HG02973 (cell line): Measurements from ENCODE around the gene PPT1.

Source experiments
- ATAC-seq: cut with Tn5 transposase; IDR thresholded peaks from one replicate; pipeline ENCODE4 v1.9.1; 2021; ENCODE audit warnings: moderate library complexity; ENCODE audit not compliant: unreplicated experiment

The PPT1 gene

GRCh38 chr1:40096977-40097782 is at the start of gene PPT1:
Gene PPT1, minus strand, starts transcription at chr1:40097252. Its CDS starts 14 bp downstream, at chr1:40097238.
- no peak for ATAC-seq

DNA sequence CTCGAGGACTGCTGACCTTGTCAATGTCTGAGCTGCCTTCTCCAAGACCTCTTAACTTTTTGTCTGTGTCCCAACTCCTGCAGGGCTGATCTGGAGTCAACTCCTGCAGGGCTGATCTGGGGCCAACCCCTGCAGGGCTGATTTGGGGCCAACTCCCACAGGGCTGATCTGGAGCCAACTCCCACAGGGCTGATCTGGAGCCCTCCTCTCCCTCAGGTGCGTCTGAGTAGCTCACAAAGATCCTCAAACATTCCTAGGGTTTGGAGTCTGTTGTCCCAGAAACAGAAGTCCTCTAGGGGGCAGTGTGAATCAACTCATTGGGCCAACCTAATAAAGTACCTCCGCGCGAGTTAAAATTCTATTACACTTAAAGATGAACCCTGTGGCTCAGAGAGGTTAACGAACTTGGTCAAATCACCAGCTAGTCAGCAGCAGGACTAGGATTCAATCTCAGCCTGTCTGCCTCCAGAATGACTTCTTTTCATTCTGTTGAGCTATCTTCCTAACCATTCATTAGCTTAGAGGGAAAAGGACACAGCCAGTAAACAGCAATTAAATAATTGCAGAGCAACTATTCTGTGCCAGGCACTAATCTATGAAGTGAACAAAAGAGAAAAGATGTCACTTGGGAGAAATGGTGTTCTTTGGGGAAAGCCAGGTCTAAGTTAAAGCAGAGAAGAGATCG is 47.0 kb upstream of the PPT1 start:
- no peak for ATAC-seq

- no peak for ATAC-seq
These were observed 45.0 kb upstream of the PPT1 start for GRCh38 chr1:40141878-40142535.

- ATAC-seq, result no peak
These were observed 43.3 kb upstream of the PPT1 start for GRCh38 chr1:40140211-40140973.

GRCh38 chr1:40133839-40134238 is 36.8 kb upstream of the PPT1 start:
- no peak for ATAC-seq

GRCh38 chr1:40133312-40133665 is 36.2 kb upstream of the PPT1 start:
- ATAC-seq, result no peak

- no peak for ATAC-seq
These were observed 35.6 kb upstream of the PPT1 start for GRCh38 chr1:40132383-40133311.

GRCh38 chr1:40130892-40131291 is 33.8 kb upstream of the PPT1 start:
- no peak for ATAC-seq

DNA sequence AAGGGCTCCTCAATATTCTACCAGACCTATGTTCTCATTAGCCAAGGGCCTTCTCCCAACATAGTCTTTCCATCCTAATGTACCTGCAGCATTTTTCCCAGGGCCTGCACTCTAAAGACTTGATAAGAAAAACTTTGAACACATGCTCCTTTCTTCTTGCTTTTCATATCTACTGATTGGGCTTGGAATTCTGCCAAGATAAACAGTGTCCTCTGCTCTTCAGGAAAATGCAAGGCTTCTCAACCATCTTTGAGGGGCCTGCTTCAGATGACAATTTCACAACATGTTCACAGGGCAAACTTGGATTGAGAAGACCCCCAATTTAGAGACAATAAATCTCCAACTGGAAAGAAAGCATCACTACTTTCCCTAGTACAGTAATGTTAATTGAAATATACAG is 25.8 kb upstream of the PPT1 start:
- ATAC-seq, result no peak

- no peak for ATAC-seq
These were observed 23.1 kb upstream of the PPT1 start for GRCh38 chr1:40120128-40120527.

DNA sequence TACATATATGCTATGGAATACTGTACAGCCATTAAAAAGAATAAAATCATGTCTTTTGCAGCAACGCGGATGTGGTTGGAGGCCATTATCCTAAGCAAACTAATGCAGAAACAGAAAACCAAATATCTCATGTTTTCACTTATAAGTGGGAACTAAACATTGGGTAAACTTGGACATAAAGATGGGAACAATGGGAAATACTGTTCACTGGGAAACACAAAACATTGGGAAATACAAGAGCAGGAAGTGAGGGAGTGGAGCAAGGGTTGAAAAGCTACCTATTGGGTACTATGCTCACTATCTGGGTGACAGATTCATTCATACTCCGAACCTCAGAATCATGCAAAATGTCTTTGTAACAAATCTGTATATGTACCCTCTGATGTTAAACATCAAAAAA is 17.3 kb upstream of the PPT1 start:
- ATAC-seq, result no peak

DNA sequence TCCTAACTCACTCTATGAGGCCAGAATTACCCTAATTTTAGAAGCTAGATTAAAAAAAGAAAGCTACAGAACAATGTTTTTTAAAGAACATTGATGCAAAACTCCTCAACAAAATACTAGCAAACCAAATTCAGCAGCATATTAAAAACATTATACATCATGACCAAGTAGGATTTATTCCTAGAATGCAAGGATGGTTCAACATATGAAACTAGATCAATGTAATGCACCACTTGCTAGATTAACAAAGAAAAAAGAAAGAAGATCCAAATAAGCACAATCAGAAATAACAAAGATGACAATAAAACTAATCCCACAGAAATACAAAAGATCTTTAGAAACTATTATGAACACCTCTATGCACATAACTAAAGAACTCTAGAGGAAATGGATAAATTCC is 13.3 kb upstream of the PPT1 start:
- ATAC-seq, result no peak

DNA sequence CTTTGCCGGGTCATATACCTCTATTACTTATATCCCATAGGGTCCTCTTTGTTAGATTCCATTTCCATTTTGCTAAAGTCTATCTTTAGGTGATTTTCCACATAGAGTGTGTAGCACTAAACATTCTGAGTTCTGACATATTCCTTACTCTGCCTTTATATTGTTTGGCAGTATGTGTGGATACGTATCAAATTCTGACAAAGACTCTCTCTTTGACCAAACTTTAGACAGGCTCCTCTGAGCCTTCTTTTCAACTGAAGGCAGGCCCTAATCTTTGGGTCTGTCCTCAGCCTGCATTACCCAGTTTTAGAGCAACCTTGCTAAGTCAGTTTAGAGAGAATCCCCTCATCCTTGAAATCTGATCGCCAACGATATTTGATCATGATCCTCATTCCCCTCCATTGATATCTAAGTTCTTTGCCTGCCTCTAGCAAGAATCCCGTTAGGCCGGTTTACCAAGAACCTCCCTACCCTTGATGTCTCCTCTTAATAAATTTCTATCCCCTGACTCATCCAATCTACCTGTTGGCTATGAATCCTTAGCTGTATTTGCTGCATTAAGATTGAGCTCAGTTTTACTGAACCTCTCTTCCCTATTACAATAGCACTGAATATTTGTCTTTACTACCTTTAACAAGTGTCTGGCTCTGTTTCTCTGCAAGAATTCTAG is 10.4 kb upstream of the PPT1 start:
- ATAC-seq, result no peak

- ATAC-seq, result no peak
These were observed 8.0 kb upstream of the PPT1 start for GRCh38 chr1:40105028-40105427.

DNA sequence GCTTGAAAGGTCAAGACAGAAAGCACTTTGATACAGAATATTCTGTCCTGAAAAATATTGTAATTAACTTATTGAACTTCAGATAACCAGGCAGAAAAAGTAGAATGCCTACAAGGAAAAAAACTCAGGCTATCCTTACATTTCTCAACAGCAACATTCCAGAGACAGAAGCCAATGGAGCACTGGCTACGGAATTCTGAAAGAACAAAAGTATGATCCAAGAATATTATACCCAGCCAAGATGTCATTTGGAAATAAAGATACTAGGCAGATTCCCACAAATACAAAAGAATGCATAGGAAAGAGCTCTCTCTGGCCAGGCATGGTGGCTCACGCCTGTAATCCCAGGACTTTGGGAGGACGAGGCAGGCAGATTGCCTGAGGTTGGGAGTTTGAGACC is 5.8 kb upstream of the PPT1 start:
- ATAC-seq, result no peak

- ATAC-seq, result no peak
These were observed 5.0 kb upstream of the PPT1 start for GRCh38 chr1:40102038-40102437.

DNA sequence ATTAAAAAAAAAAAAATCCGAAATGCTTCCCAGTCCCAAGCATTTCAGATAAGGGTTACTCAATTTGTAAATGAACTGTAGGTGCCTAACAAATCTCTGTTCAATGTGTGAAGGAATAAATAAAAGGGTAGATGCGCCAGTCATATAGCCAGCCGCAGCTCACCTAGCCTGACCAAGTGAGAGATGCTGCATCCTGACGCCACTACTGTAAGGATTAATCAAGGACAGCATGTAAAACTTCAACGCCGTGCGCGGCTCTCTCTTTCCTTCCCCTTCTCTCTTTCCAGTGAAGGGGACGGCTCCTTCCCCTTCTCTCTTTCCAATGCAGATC is 441 bp downstream of the PPT1 start:
- ATAC-seq, result no peak

DNA sequence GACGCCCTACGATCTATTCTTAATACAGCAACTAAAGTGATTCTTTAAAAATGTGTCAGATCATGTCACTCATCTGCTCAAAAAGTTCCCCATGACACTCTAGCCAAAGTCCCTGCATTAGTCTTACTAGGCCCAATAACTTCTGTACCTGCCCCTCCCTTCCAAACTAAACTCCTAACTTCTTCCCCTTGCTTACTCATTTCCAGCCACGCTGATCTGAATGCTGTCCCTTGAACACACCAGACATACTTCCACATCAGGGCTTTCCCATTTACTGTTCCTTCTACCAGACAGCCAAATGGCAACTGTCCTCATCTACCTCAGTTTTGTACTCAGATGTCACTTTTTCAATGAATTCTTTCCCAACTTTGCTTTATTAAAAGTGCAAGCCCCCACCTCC is 1.2 kb downstream of the PPT1 start:
- ATAC-seq, result no peak

GRCh38 chr1:40094466-40095110 is 2.5 kb downstream of the PPT1 start:
- ATAC-seq, result no peak
